Left ventricle myocardium inferior (tissue), 1 donor: ENCODE data around the gene SMYD3. TPM values are rescaled to one million over a fixed set of nuclear protein-coding genes. Genes with fewer than 3 reads are reported as not detected.

Experiments used
- DNase-seq: peaks from one replicate; pipeline ENCODE4 v3.0.0-alpha.2; 2020
- H3K27ac ChIP-seq: fragments of 200-600 bp; replicated peaks from 2 replicates; pipeline ENCODE4 v1.8.0; 2021
- H3K27me3 ChIP-seq: fragments of 200-600 bp; 2 replicates; pipeline ENCODE4 v1.8.0; 2021; ENCODE audit warnings: low read depth
- H3K36me3 ChIP-seq: fragments of 200-600 bp; 2 replicates; pipeline ENCODE4 v1.8.0; 2021
- H3K4me1 ChIP-seq: fragments of 200-600 bp; 2 replicates; pipeline ENCODE4 v1.8.0; 2021
- H3K4me3 ChIP-seq: fragments of 200-600 bp; 2 replicates; pipeline ENCODE4 v1.8.0; 2021; ENCODE audit warnings: mild to moderate bottlenecking, moderate library complexity
- H3K9me3 ChIP-seq: fragments of 200-600 bp; replicated peaks from 2 replicates; pipeline ENCODE4 v1.8.0; 2021
- CTCF ChIP-seq: fragments of 200-600 bp; IDR thresholded peaks from 2 replicates; pipeline ENCODE4 v1.8.0; 2021; ENCODE audit warnings: antibody characterized with exemption, mild to moderate bottlenecking, borderline replicate concordance
- intact Hi-C: fragments of 100-400 bp; cut with micrococcal nuclease; formaldehyde crosslinking; loops from one replicate; pipeline ENCODE4 v1.11.0; 2022
- total RNA-seq: library from RNA; stranded (reverse); fragmentation: NEBNext Ultra II Directional; extraction: Animal tissue kit (Norgen Biotek cat#: 25700); gene quantifications from one replicate; pipeline ENCODE4 v1.2.1, GENCODE V29; 2021
- donor health status: DM: no; HTN: yes; CAD: no; lungs with severe emphysema.

The SMYD3 gene
- total RNA-seq, 1 donor from 2014 or later, result 9.9 TPM

- no peak overlapping the region for H3K4me3 ChIP-seq
These were observed 307.9 kb downstream of the SMYD3 start for GRCh38 chr1:246199086-246199645.

GRCh38 chr1:246198115-246198816, 308.8 kb downstream of the SMYD3 start:
- H3K4me3 ChIP-seq, result no peak overlapping the region
- TF ChIP-seq CTCF, result no peak
- H3K27me3 ChIP-seq, result no peaks in the 10 kb centered on the region
- no peak overlapping the region for H3K27ac ChIP-seq
- no peaks in the 10 kb centered on the region for H3K9me3 ChIP-seq
- H3K4me1 ChIP-seq, result peaks cover 7% of the 10 kb centered on the region
- no peaks in the 10 kb centered on the region for H3K36me3 ChIP-seq
- DNase-seq, result no peak
- intact Hi-C loops, result no loop called here

More at GRCh38 chr1:246199086-246199645, 307.9 kb downstream of the SMYD3 start:
- no peaks in the 10 kb centered on the region for H3K9me3 ChIP-seq
- no peak overlapping the region for H3K27ac ChIP-seq
- H3K27me3 ChIP-seq, result no peaks in the 10 kb centered on the region
- no peaks in the 10 kb centered on the region for H3K36me3 ChIP-seq
- intact Hi-C loops, result no loop called here
- no peak for TF ChIP-seq CTCF
- no peak for DNase-seq
- H3K4me1 ChIP-seq, result peaks cover 7% of the 10 kb centered on the region

DNA sequence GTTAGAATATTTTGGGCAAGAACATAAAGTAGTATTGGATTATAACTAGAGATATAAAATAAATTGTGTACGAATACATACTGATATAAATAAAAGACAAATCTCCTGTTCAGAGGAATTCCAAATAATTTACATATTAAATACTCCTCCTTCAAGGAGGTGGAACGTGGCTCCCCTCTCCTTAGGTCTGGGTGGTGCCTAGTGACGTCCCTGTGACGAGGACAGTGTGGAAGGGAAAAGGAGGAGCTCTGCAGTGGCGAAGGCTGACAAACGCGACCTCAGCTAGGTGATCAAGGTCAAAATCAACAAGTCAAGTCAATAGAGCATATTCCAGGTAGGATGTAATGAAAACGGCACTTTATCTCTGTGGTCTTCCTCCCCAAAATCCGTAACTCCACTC, 310.0 kb downstream of the SMYD3 start:
- DNase-seq, result no peak
- H3K4me3 ChIP-seq, result no peak overlapping the region
- no peaks in the 10 kb centered on the region for H3K9me3 ChIP-seq
- no peaks in the 10 kb centered on the region for H3K27me3 ChIP-seq
- no peaks in the 10 kb centered on the region for H3K36me3 ChIP-seq
- TF ChIP-seq CTCF, result no peak
- H3K27ac ChIP-seq, result no peak overlapping the region
- intact Hi-C loops, result no loop called here
- H3K4me1 ChIP-seq, result peaks cover 7% of the 10 kb centered on the region

DNA sequence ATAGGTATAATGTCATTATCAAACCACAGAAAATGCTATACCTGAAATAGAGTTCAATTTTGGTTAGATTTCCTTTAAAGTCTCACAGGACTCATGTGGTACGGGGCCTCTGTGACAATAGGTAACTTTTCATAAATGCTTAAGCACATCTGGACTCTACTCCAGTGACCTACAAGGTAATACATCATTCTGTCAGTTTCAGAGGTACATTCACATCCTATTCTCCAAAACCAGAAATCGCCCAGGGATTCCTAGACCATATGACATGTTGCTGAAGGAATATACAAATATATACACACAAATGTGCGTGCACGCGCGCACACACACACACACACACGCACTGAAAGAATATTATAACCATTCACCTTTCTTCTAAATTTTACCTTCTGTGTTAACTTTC, 311.8 kb downstream of the SMYD3 start:
- no peaks in the 10 kb centered on the region for H3K9me3 ChIP-seq
- no peaks in the 10 kb centered on the region for H3K27me3 ChIP-seq
- peaks cover 7% of the 10 kb centered on the region for H3K4me1 ChIP-seq
- H3K27ac ChIP-seq, result no peak overlapping the region
- H3K36me3 ChIP-seq, result no peaks in the 10 kb centered on the region
- H3K4me3 ChIP-seq, result no peak overlapping the region
- intact Hi-C loops, result no loop called here
- no peak for TF ChIP-seq CTCF
- no peak for DNase-seq

GRCh38 chr1:246193537-246193936, 313.5 kb downstream of the SMYD3 start:
- H3K27me3 ChIP-seq, result no peaks in the 10 kb centered on the region
- no peaks in the 10 kb centered on the region for H3K9me3 ChIP-seq
- DNase-seq, result no peak
- no peaks in the 10 kb centered on the region for H3K36me3 ChIP-seq
- H3K4me3 ChIP-seq, result no peak overlapping the region
- no peaks in the 10 kb centered on the region for H3K4me1 ChIP-seq
- no peak for TF ChIP-seq CTCF
- intact Hi-C loops, result no loop called here
- H3K27ac ChIP-seq, result no peak overlapping the region
